HG03108 (cell line): ENCODE data around the gene GMPPB.
"Not testable (repeated sequence)": the region's sequence is repeated elsewhere in the genome, so short reads cannot be mapped to it uniquely, and the experiment has no call there.

Source experiments
- ATAC-seq: cut with Tn5 transposase; IDR thresholded peaks from one replicate; pipeline ENCODE4 v1.9.1; 2021; ENCODE audit warnings: moderate library complexity; ENCODE audit not compliant: unreplicated experiment

The GMPPB gene

DNA sequence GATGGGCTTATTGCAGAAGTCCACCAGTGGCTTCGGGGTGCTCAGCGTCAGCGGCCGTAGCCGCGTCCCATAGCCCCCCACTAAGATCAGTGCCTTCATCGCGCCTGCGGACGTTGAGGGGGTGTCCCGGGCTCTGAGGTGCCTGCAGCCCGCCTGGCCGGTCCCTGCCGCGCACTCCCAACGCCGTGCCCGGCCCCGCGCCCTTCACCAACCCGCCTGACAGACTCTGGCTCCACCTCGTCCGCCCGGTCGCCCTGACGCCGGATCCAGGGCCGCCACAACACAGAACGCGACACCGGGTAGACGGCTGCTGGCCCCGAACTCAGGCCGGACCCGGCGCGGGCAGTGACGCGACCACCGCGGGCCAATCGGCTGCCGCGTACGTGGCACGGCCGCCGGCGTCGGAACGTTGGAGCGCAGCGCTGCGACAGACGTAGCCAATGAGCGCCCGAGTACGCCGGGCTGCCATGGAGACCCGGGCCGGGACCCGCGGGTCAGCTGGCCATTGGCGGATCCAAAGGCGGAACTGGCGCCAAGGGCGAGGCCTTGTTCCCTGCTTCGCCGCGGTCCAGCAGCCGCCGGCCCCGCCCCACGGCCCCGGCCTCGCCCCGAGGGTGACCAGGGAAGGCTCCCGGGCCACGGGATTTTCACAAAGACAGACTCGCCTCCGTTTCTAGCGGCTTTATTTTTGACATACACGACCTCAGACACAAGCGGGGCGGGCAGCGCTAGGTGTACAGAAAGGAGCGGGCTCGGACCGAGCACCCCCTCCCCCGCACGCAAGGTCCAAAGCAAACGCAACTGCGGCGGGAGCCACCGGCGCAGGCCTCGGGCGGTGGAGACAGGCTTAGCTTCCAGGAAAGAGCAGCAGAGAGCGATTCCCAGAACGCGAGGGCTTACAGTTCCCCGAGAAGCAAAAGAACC is at the start of gene GMPPB:
Gene GMPPB, minus strand, starts transcription at position 324 of the 924 bp plus-strand sequence. Its CDS starts 225 bp downstream, at position 99.
- ATAC-seq = peak; percentile 86

DNA sequence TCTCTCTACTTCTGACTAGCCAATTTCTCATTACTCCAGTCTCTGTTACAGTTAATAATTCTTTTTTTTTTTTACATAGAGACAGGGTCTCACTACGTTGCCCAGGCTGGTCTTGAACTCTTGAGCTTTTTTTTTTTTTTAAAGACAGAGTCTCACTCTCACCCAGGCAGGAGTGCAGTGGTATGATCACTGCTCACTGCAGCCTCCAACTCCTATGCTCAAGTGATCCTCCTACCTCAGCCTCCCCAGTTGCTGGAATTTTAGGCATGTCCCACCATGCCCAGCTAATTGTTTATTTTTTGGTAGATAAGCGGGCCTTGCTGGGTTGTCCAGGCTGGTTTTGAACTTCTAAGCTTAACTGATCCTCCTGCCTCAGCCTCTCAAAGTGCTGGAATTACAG is 49.0 kb upstream of the GMPPB start:
- ATAC-seq = no peak

DNA sequence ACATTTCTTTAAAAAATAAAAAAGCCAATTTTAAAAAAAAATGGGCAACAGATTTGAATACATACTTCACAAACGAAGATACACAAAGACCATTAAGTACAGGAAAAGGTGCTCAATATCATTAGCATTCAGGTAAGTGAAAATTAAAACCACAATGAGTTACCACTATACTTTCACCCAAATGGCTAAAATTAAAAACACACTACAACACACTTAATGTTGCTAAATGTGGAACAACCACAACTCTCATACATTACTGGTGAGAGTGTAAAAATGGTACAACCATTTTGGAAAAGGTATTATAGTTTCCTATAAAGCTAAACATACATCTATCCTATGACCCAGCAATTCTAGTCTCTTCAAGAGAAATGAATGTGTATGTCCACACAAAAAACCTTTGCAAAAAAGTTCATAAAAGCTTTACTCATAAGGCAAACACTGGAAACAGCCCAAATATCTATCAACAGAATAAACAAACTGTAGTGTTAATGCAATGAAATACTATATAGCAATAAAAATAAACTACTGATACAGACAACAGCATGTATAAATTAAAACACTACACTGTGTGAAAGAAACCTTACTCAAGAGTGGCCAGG is 47.7 kb upstream of the GMPPB start:
- no peak for ATAC-seq

DNA sequence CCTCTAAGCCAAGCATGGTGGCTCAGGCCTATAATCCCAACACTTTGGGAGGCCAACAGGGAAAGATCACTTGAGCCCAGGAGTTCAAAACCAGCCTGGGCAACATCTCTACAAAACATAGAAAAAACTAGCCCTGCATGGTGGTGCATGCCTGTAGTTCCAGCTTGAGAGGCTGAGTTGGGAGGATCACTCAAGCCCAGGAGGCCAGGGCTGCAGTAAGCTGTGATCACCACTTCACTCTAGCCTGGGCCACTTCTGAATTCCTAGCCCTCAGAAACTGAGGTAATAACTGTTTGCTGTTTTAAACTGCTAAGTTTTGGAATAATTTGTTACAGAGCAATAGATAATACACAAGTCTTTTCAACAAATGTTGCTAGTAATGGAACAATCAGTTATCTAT is 46.2 kb upstream of the GMPPB start:
- no peak for ATAC-seq

DNA sequence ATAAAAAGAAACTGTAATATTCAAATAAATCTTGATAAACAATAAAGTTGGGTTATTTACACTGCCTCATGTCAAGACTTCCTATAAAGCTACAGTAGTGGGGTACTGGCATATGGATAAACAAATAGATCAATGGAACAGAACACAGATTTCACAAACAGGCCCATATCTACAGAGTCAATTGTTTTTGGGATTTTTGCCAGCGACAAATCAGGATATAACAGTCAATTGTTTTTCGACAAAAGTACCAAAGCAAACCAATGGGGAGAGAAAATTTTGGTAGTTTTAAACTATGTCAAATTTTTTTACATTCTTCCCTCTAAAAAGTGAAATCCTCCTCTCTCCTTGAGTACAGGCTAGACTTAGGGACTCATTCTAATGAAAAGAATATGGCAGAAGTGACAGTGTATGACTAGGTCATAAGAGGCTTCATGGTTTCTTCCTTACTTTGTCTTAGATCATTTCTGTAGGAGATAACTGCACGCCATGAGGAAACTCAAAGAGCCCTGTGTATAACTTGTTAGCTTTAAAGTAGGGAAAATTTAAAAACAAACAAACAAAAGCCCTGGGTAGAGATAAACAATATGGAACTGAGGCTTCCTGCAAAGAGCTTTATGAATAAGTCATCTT is 45.6 kb upstream of the GMPPB start:
- no peak for ATAC-seq

DNA sequence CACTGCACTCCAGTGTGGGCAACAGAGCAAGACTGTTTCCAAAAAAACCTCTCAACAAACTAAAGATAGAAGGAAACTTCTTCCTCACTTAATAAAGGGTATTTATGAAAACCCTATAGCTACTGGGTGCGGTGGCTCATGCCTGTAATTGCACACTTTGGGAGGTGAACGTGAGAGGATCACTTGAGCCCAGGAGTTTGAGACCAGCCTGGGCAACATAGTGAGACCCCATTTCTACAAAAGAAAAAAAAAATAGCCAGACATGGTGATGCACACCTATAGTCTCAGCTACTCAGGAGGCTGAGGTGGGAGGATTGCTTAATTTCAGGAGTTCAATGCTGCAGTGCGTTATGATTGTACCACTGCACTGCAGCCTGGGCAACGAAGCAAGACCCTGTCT is 40.2 kb upstream of the GMPPB start:
- no peak for ATAC-seq

DNA sequence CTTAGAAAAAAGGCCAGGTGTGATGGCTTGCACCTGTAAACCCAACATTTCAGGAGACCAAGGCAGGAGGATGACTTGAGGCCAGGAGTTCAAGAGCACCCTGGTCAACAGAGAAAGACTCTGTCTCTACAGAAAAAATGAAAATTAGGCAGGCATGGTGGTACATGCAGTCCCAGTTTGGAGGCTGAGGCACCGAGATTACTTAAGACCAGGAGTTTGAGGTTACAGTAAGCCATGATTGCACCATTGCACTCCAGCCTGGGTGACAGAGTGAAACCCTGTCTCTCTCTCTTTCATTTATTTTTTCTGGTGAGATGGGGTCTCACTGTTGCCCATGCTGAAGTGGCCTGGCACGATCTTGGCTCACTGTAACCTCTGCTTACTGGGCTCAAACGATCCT is 37.9 kb upstream of the GMPPB start:
- ATAC-seq = no peak

DNA sequence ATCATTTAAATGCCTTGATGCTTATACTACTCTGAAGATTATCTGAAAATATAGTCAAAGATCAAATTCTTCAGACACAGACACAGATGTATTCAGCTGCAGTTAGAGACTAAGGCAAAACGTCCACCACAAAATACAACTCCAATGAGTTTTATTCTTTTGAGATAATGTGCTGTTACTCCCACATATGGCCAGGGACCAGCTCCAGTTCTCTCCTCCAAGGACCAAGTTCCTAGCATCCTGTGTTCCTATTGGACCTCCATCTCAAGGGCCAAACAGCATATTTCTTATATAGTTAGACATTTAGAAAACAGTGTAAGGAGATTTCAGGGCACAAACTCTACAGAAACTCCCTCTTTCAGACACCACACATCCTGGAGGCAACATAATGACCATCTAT is 35.5 kb upstream of the GMPPB start:
- ATAC-seq = no peak

DNA sequence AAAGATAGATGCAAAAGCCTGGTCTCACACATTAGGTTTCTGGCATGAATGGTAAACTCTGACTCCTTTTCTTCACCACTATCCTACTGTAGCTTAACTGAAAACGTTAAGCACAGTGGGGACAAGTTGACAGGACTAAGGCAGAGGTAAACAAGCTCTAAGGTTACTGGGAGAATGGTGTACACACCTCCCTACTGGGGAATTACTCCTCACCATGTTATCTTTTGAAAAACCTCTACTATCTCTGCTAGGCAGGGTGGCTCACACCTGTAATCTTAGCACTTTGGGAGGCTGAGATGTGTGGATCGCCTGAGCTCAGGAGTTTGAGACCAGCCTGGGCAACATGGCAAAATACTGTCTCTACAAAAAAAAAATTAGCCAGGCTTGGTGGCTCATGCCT is 33.4 kb upstream of the GMPPB start:
- ATAC-seq = no peak

DNA sequence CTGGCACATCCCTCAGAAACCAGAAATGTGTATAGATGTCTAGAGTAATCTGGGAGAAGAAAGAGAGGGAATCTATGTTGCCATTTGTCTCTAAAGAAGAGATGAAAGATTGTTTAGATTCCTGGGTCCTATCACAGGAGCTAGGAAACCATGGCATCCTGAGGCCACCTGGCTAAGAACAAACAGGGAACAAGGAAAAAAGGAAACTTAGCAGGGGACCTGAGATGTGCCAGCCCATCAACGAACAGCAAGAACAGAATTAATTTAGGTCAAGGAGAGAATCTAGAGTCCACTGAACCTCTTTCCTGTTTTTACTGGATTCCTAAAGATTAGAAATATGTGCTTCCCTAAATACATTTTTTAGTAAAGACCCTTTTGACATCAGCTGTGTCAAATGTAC is 32.3 kb upstream of the GMPPB start:
- no peak for ATAC-seq

DNA sequence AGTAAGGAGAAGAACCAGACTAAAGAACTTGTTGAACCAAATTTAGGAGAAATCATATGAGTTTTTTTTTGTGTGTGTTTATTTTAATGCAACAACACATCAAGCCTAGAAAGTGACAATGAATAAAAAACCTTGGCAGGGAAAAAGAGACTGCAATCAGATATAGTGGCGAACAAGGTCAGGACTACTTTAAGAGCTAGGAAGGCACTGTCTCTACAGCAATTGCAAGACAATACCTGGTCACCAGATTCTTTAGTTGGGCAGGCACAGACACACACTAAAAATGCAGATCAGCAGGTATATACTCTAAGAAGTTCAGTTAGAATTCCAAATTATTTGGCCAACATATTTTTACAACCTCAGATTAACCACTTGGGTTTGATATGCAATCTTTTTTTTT is 30.8 kb upstream of the GMPPB start:
- no peak for ATAC-seq

DNA sequence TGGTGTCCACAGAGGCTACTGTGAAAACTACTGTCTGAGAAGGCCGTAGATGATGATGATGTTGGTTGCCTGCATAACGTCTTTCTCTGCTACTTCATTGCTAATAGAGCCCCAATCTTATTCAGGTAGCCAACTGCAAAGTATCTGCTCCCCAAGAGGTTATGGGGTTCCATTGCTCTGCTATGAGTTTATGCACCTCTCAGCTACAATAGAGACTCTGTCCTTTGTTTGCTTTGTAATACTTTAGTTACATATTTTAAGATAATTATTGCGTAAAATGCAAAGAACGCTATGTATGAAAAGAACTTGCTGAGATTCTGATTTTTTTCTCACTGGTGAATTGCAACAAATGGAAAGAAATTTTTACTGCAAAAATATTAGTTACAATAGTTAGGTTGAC is 27.8 kb upstream of the GMPPB start:
- ATAC-seq = no peak

DNA sequence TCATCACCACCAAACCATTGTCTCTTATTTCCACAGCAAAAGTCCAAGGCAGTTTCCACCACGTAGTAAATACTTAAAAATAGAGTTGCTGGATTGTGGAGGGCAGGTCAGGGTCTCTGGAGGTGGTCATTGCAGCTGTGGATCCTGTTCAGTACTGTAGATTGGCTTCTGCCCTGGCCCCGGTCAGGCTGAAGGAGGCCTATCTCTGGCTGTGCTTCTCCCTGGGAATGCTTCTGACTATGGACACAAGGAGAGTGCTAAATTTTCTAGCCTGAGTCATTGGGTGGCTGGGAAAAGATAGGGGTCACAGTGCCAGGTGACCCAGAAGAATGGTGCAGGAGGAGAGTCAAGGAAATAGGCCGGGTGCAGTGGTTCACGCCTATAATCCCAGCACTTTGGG is 26.3 kb upstream of the GMPPB start:
- no peak for ATAC-seq

DNA sequence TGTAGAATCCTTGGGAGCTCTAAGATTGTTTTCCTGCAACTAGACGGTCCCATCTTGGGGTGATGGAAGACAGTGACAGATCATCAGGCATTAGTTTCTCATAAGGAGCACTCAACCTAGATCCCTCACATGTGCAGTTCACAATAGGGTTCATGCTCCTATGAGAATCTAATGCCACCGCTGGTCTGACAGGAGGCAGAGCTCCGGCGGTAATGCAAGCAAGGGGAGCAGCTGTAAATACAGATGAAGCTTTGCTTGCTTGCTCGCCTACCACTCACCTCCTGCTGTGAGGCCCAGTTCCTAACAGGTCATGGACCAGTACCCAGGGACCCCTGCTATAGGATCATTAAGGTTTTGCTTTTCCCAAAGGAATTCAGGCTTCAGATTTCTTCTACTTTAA is 25.1 kb upstream of the GMPPB start:
- ATAC-seq = not testable (repeated sequence)

DNA sequence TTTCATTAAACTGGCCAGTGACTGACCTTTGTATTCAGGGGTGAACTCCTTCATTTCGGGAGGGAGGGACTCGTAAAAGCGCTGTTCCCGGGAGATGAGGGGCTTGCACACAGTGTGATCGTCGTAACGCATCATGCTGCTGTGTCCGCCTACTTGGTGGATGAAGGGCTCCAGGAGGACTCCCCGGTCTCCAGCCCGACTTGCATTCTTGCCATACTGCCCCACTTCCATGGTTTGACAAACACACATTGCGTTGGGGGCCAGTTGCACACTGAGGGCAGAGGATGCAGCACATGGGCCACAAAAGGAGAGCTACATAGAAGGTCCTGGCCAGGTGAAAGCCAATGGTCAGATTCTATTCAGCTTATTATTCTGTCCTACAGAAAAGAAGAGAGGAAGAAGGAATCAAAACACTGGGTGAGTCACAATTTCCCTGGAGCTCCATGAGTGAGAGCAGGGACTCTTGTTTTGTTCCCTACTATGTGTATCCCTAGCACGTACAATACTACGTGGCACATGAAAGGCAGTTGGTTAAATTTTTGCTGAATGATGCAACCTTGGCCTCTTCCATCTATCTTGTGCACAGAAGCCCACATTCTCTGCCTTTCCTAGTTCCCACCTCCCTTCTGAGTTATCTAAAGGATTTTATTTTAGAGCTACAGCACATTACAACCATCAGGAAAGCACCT is 24.2 kb upstream of the GMPPB start:
- ATAC-seq = no peak

DNA sequence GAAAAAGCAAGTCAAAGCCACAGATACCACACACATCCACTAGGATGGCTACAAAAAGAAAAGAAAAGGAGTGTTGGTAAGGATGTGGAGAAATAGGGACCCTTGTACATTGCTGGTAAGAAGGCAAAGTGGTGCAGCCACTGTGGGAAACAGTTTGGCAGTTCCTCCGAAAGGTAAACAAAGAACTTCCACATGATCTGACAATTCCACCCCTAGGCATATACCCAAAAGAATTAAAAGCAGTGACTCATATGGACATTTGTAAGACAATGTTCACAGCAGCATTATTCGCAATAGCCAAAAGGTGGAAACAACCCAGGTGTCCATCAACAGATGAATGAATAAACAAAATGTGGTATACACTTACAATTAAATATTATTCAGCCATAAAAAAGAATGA is 22.2 kb upstream of the GMPPB start:
- no peak for ATAC-seq

DNA sequence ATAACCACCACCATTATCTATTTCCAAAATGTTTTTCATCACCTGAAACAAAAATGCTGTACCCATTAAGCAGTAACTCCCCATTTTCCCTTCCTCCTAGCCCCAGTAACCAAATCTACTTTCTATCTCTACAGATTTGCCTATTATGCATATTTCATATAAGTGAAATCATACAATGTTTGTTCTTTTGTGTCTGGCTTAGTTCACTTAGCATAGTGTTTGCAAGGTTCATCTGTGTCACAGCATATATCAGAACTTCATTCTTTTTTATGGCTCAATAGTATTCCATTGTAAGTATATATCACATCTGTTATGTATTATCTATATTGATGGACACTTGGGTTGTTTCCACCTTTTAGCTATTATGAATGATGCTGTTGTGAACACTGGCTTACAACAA is 16.7 kb upstream of the GMPPB start:
- no peak for ATAC-seq

DNA sequence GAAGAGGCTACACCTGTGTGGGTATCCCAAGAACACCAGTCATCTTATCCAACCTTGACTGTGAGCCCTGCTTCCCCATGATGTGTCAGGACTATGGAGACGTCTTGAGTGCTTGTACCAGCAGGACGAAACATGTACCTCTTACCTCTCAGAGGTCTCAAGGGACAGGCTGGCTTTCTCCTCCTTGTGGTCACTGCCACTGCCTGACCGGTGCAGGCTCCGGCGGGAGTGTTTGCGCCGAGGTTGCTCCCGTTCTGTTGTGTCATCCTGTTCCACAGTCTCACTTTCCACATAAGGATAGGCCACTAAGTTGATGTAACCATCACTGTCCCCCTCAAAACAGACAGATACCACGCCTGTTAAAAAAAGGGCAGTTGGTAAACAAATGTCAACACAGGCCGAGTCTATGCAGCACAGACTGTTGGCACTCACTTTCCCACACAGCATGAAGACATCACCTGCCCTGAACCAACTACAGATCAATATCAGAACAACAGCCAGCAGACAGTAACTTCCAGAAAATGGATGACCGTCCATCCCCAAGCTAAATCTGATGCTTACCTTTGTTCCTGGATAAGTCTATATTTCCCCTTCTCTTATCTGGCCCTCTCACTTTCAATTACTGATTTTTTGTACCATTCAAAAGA is 14.4 kb upstream of the GMPPB start:
- no peak for ATAC-seq

DNA sequence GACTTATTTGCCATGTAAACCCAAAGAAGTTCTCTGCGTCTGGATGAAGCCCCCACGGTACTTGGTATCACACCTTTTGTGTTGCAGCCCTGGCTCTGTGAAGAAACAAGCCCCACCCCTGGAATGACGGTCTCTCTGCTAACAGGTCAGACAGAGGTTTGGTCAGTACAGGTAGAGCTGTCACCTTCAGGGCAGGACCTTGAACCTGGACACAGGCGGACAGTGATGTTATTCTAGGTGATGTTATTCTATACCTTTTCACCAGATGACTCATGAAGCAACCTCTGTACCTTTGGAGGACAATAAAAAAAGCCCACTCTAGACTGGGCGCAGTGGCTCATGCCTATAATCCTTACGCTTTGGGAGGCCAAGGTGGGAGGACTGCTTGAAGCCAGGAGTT is 11.0 kb upstream of the GMPPB start:
- ATAC-seq = no peak

DNA sequence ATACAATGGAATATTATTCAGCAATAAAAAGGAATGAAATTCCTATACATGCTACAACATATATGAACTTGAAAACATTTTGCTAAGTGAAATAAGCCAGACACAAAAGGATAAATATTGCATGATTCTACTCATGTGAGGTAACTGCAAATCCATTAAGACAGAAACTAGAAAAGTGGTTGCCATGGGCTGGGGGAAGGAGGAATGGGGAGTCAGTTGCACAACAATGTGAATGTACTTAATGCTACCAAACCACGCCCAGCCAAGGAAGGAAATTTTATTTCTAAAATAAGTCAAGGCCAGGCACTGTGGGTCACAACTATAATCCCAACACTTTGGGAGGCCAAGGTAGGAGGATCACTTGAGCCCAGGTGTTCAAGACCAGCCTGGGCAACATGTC is 9.8 kb upstream of the GMPPB start:
- ATAC-seq = no peak

DNA sequence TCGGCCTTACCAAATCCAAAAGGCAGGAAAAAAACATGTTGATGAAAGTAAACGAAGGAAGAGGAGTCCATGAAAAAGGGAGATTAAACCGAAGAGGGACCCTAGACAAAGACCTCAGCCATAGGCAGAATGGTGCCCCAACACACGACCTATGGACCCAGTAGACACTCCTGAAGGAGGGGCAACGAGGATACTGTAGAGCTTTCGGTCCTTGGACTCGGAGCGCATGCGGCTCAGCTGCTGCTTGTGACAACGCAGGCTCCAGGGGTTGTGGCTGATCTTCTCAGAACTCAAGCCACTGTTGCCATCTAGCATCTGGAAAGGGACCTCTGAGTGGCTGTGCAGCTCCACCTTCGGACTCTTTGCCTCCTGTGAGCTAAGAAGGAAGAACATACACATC is 8.8 kb upstream of the GMPPB start:
- ATAC-seq = no peak
